ENCODE data around the gene MCF2L2.

Gene MCF2L2

DNA sequence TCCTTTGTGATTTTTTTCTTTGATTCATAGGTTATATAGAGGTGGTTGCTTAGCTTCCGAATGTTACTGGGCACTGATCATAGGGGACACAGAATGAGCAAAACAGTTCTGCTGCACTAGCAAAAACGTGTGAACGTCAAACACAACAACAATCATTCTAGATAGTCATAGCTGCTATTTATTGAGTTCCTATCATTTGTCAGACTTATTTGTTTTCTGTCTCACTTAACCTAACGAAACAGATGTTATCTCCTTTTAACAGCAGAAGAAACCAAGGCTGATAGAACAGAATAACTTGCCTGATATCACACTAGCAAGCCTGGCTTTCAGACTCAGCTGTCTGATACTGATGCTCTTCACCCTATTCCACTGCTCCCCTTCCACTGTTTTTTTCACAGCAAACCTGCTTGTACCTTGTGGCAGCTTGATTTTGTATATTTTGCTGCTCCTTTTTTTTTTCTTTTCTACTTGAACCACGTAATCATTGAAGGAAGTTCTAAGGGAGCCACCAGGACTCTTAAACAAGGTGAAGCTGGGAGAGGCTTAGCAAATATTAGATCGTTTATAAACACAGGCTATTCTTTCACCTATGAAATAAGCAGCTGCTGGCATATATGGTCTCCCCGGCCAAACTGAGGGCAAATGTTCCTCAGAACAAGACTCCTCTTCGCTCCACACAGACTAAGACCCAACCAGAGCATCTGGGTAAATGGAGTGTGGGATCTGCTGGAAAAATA lies 78.8 kb downstream of the MCF2L2 start:
- Histone ChIP-seq H3K9me3 (ENCODE audit: insufficient read depth, low read length) (no peaks in the 10 kb centered on the region), H3K4me3 (ENCODE audit: insufficient read length, low read depth) (no peak overlapping the region), H3K27me3 (ENCODE audit: insufficient read depth, insufficient read length) (no peaks in the 10 kb centered on the region), H3K9ac (ENCODE audit: insufficient read length, low read depth) (no peak overlapping the region), H3K36me3 (ENCODE audit: insufficient read depth, insufficient read length, low read length) (no peaks in the 10 kb centered on the region), H3K4me1 (ENCODE audit: insufficient read depth, insufficient read length) (no peaks in the 10 kb centered on the region)
- no peak for TF ChIP-seq SUZ12 (IDR thresholded peaks at IDR 0.05; ENCODE audit: extremely low read depth, insufficient read depth, insufficient read length)
- DNase-seq (ENCODE audit: low read depth, low spot score) = no peak

DNA sequence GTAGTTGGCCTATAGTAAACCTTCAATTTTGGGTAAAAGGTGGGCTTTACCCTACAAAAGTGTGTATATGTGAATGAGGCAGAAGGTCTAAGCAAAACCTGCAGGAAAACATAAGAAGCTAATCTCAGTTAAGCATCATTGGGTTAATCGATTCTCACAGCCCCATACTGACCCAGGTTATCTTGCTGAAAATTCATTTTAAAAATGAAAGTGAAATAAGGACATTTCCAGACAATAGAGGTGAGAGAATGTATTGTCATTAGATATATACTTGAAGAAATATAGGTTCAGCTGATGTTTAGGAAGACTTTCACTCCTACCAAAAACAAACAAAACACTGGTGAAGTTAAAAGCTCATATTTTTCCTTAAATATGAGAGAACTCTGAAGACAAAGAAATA lies 85.6 kb downstream of the MCF2L2 start:
- Histone ChIP-seq H3K36me3 (ENCODE audit: insufficient read depth, insufficient read length, low read length) (no peaks in the 10 kb centered on the region), H3K27me3 (ENCODE audit: insufficient read depth, insufficient read length) (no peaks in the 10 kb centered on the region), H3K4me3 (ENCODE audit: insufficient read length, low read depth) (no peak overlapping the region), H3K9me3 (ENCODE audit: insufficient read depth, low read length) (no peaks in the 10 kb centered on the region), H3K4me1 (ENCODE audit: insufficient read depth, insufficient read length) (no peaks in the 10 kb centered on the region), H3K9ac (ENCODE audit: insufficient read length, low read depth) (no peak overlapping the region)
- DNase-seq (ENCODE audit: low read depth, low spot score) = no peak
- TF ChIP-seq YY1 (IDR thresholded peaks at IDR 0.05; ENCODE audit: insufficient read depth, insufficient read length) = no peak
- no peak for TF ChIP-seq ZNF274 (IDR thresholded peaks at IDR 0.05; ENCODE audit: low read depth, low read length)
- TF ChIP-seq SUZ12 (IDR thresholded peaks at IDR 0.05; ENCODE audit: extremely low read depth, insufficient read depth, insufficient read length) = no peak

DNA sequence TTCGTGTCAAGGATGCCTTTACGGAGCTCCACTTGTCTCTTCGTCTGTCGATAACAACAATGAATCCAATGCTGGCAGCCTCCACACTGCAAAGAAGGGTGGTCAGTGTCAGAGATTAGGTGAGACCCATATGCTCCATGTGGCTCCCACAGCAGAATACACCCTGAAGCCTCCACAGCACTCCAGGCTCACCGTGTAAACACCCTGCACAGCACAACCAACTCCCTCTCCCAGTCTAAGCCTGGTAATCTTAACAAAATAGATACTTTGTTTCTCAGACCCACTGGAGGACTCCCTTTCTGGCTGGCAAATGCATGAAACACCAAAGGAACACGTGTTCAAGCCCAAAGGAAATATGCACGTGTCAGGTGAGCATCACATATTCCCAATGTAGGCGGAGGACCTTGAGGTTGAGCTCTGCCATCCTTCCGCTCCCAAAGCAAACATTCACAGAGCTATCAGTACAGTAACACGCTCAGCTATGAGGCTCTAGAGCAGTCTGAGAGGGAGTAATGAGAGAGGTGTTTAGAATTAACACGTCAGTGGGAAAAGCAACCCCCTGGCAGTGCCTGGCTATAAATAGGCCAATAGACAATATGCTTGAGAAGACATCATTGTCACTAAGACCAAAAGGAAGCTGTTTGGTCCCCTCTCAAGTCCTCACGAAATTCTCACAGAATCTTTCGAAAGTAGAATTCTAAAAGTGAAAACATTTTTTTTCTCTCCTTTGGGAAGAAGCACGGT lies 86.7 kb downstream of the MCF2L2 start:
- H3K9ac ChIP-seq (ENCODE audit: insufficient read length, low read depth) = no peak overlapping the region
- TF ChIP-seq YY1 (IDR thresholded peaks at IDR 0.05; ENCODE audit: insufficient read depth, insufficient read length) = no peak
- TF ChIP-seq SUZ12 (IDR thresholded peaks at IDR 0.05; ENCODE audit: extremely low read depth, insufficient read depth, insufficient read length) = no peak
- no peak for TF ChIP-seq ZNF274 (IDR thresholded peaks at IDR 0.05; ENCODE audit: low read depth, low read length)
- no peaks in the 10 kb centered on the region for H3K36me3 ChIP-seq (ENCODE audit: insufficient read depth, insufficient read length, low read length)
- DNase-seq (ENCODE audit: low read depth, low spot score) = no peak
- no peaks in the 10 kb centered on the region for H3K4me1 ChIP-seq (ENCODE audit: insufficient read depth, insufficient read length)
- H3K27me3 ChIP-seq (ENCODE audit: insufficient read depth, insufficient read length) = no peaks in the 10 kb centered on the region
- no peak overlapping the region for H3K4me3 ChIP-seq (ENCODE audit: insufficient read length, low read depth)
- H3K9me3 ChIP-seq (ENCODE audit: insufficient read depth, low read length) = no peaks in the 10 kb centered on the region

DNA sequence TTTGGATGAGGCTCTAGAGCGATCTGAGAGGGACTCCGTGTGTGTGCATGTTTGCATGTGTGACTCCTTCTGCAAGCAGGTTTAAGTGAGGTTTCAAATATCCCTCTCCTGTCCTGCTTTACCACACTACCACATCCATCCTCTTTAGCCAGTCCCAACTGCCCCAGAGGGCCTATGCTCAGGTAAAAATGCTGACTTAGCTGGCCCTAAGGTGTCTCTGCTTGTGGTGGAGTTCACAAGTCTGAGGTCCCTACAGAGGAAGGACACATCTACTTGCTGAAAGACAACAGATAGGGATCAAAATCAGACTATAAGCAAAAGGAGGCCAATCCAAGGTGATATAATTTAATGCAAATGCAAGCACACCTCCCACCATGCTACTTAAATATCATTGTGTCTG lies 88.2 kb downstream of the MCF2L2 start:
- no peaks in the 10 kb centered on the region for H3K4me1 ChIP-seq (ENCODE audit: insufficient read depth, insufficient read length)
- H3K9me3 ChIP-seq (ENCODE audit: insufficient read depth, low read length) = no peaks in the 10 kb centered on the region
- H3K27me3 ChIP-seq (ENCODE audit: insufficient read depth, insufficient read length) = no peaks in the 10 kb centered on the region
- H3K9ac ChIP-seq (ENCODE audit: insufficient read length, low read depth) = no peak overlapping the region
- no peak overlapping the region for H3K4me3 ChIP-seq (ENCODE audit: insufficient read length, low read depth)
- no peak for DNase-seq (ENCODE audit: low read depth, low spot score)
- H3K36me3 ChIP-seq (ENCODE audit: insufficient read depth, insufficient read length, low read length) = no peaks in the 10 kb centered on the region
- TF ChIP-seq SUZ12 (IDR thresholded peaks at IDR 0.05; ENCODE audit: extremely low read depth, insufficient read depth, insufficient read length) (no peak), ZNF274 (IDR thresholded peaks at IDR 0.05; ENCODE audit: low read depth, low read length) (no peak), YY1 (IDR thresholded peaks at IDR 0.05; ENCODE audit: insufficient read depth, insufficient read length) (no peak)

DNA sequence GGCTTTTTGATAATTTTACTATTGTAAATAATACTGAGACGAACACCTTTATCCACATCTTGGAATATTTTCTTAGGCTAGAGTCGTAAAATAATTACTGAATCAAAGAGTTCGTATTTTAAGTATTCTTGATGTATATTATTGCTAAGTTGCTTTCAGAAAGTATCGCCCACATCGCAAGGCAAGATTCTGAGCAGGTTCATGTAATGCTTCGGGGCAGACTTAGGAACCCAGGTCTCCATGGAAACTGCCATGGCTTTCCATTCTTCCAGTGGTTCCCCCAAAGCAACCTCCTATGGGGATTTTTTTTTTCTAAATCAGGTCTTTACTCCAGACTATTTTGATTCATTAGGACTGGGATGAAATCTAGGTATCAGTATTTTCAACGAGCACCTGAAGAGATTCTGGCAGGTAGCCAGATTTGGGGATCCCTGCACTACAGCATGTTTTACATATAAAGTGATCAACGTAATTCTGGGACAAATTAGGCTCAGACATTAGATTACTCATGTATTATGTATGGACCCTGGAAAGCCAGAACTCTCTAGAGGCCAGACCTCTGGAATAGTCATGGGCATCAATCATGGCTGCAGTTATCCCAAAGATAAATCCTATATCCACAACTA lies 88.8 kb downstream of the MCF2L2 start:
- no peaks in the 10 kb centered on the region for H3K4me1 ChIP-seq (ENCODE audit: insufficient read depth, insufficient read length)
- H3K9me3 ChIP-seq (ENCODE audit: insufficient read depth, low read length) = no peaks in the 10 kb centered on the region
- no peaks in the 10 kb centered on the region for H3K36me3 ChIP-seq (ENCODE audit: insufficient read depth, insufficient read length, low read length)
- TF ChIP-seq YY1 (IDR thresholded peaks at IDR 0.05; ENCODE audit: insufficient read depth, insufficient read length) = no peak
- no peak for TF ChIP-seq ZNF274 (IDR thresholded peaks at IDR 0.05; ENCODE audit: low read depth, low read length)
- no peak for TF ChIP-seq SUZ12 (IDR thresholded peaks at IDR 0.05; ENCODE audit: extremely low read depth, insufficient read depth, insufficient read length)
- no peak overlapping the region for H3K4me3 ChIP-seq (ENCODE audit: insufficient read length, low read depth)
- H3K27me3 ChIP-seq (ENCODE audit: insufficient read depth, insufficient read length) = no peaks in the 10 kb centered on the region
- no peak for DNase-seq (ENCODE audit: low read depth, low spot score)
- no peak overlapping the region for H3K9ac ChIP-seq (ENCODE audit: insufficient read length, low read depth)

DNA sequence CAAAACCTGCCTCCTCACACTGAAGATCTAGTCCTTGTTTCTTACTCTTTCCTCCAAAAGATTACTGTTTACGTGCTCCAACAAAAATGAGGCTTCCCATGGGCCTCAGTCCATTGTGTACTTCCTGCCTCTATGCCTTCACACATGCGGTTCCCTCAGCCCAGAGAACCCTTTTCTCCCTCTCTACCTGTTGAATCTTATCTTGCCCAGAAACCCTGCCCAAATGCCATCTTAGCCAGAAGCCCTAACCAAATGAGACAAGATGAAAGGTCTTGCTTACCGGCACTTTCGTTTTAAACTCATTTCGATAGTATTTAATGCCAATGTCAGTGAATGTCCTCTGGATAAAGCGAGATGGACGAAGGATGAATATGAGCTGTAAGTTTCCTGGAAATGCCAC lies 89.9 kb downstream of the MCF2L2 start:
- H3K4me3 ChIP-seq (ENCODE audit: insufficient read length, low read depth) = no peak overlapping the region
- no peaks in the 10 kb centered on the region for H3K4me1 ChIP-seq (ENCODE audit: insufficient read depth, insufficient read length)
- TF ChIP-seq YY1 (IDR thresholded peaks at IDR 0.05; ENCODE audit: insufficient read depth, insufficient read length) (no peak), SUZ12 (IDR thresholded peaks at IDR 0.05; ENCODE audit: extremely low read depth, insufficient read depth, insufficient read length) (no peak), ZNF274 (IDR thresholded peaks at IDR 0.05; ENCODE audit: low read depth, low read length) (no peak)
- DNase-seq (ENCODE audit: low read depth, low spot score) = no peak
- H3K27me3 ChIP-seq (ENCODE audit: insufficient read depth, insufficient read length) = no peaks in the 10 kb centered on the region
- H3K9me3 ChIP-seq (ENCODE audit: insufficient read depth, low read length) = no peaks in the 10 kb centered on the region
- no peak overlapping the region for H3K9ac ChIP-seq (ENCODE audit: insufficient read length, low read depth)
- no peaks in the 10 kb centered on the region for H3K36me3 ChIP-seq (ENCODE audit: insufficient read depth, insufficient read length, low read length)

DNA sequence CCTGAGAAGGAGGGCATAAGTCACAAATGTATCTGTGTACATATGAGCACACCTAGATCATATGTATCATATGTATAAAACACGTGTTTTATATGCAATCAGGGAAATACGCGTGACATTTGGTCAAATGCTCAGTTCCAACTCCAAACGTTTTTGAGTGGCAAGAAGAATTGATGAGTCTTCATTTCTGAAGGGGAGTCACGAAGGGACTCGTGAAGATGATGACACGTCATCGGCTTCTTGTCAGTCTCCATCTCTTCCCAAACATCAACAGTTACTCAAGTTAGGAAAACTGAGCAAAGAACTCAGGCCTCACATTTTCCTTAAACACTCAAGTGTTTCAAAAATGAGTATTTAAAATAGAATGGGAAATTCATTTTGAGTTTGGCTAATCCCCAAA lies 95.9 kb downstream of the MCF2L2 start:
- no peak for TF ChIP-seq ZNF274 (IDR thresholded peaks at IDR 0.05; ENCODE audit: low read depth, low read length)
- TF ChIP-seq SUZ12 (IDR thresholded peaks at IDR 0.05; ENCODE audit: extremely low read depth, insufficient read depth, insufficient read length) = no peak
- no peak for TF ChIP-seq YY1 (IDR thresholded peaks at IDR 0.05; ENCODE audit: insufficient read depth, insufficient read length)
- Histone ChIP-seq H3K9ac (ENCODE audit: insufficient read length, low read depth) (no peak overlapping the region), H3K36me3 (ENCODE audit: insufficient read depth, insufficient read length, low read length) (no peaks in the 10 kb centered on the region), H3K9me3 (ENCODE audit: insufficient read depth, low read length) (no peaks in the 10 kb centered on the region), H3K27me3 (ENCODE audit: insufficient read depth, insufficient read length) (no peaks in the 10 kb centered on the region), H3K4me1 (ENCODE audit: insufficient read depth, insufficient read length) (peaks cover 4% of the 10 kb centered on the region), H3K4me3 (ENCODE audit: insufficient read length, low read depth) (no peak overlapping the region)
- DNase-seq (ENCODE audit: low read depth, low spot score) = no peak

All from NT2/D1 (cell line).